ENCODE results near the gene LMAN1L. TPM values are rescaled to one million over a fixed set of nuclear protein-coding genes. Genes with fewer than 3 reads are reported as not detected.

Gene LMAN1L
- total RNA-seq, 1 donor from 2014 or later: not detected

GRCh38 chr15:74794248-74794969 is 18.2 kb upstream of the LMAN1L start:
- no peak for DNase-seq (ENCODE audit: low read depth, low spot score)

DNA sequence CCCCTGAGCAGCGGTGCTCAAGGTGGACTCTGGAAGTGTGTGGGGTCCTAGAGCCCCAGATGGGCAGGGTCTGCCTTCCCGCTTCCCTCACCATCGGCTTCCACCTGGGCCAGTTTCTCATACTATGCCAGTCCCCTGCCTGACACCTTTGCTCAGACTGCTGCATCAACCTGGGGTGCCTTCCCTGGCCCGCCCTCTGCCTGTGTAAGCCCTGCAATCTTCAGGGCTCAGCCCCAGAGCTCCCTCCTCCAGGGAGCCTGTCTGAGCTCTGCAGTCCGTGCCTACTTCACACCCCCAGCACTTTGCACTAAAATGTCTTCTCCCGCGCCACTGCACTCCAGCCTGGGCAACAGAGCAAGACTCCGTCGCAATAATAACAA is 17.7 kb upstream of the LMAN1L start:
- no peak for DNase-seq (ENCODE audit: low read depth, low spot score)

DNA sequence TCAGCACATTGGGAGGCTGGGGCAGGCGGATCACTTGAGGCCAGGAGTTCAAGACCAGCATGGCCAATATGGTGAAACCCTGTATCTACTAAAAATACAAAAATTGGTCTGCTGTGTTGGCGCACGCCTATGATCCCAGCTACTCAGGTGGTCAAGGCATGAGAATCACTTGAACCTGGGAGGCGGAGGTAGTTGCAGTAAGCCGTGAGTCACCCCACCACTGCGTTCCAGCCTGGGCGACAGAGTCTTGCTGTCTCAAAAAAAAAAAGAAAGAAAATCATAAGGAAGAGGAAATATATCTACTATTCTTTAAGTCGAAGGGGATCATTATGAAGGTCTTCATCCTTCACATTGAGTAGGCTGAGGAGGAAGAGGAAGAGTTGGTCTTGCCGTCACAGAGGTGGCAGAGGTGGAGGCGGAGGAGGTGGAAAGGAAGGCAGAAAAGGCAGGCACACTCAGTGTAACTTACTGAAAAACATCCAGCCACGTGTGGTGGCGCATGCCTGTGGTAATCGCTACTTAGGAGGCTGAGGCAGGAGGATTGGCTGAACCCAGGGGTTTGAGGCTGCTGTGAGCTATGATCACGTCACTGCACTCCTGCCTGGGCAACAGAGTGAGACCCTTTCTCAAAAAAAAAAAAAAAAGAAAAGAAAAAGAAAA is 16.5 kb upstream of the LMAN1L start:
- no peak for DNase-seq (ENCODE audit: low read depth, low spot score)

GRCh38 chr15:74798388-74799254 is 14.0 kb upstream of the LMAN1L start:
- no peak for DNase-seq (ENCODE audit: low read depth, low spot score)

DNA sequence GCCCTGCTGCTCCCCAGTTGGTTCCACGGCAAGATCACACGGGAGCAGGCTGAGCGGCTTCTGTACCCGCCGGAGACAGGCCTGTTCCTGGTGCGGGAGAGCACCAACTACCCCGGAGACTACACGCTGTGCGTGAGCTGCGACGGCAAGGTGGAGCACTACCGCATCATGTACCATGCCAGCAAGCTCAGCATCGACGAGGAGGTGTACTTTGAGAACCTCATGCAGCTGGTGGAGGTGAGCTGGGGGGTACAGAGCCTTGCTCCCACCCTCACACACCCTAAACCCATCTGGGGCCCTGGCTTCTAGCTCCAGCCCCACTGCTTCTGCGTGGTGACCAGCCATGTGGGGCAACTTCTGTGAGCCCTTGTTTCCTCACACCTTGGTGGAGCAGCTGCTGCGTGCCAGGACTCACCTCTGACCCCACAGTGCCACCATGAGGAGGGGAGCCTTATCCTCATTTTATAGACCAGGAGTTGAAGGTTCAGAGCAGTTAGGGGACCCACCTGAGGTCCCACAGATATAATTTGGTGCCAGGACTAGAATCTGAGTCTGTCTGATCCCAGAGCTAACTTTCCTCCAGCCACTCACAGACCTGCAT is 13.3 kb upstream of the LMAN1L start:
- DNase-seq (ENCODE audit: low read depth, low spot score): no peak

DNA sequence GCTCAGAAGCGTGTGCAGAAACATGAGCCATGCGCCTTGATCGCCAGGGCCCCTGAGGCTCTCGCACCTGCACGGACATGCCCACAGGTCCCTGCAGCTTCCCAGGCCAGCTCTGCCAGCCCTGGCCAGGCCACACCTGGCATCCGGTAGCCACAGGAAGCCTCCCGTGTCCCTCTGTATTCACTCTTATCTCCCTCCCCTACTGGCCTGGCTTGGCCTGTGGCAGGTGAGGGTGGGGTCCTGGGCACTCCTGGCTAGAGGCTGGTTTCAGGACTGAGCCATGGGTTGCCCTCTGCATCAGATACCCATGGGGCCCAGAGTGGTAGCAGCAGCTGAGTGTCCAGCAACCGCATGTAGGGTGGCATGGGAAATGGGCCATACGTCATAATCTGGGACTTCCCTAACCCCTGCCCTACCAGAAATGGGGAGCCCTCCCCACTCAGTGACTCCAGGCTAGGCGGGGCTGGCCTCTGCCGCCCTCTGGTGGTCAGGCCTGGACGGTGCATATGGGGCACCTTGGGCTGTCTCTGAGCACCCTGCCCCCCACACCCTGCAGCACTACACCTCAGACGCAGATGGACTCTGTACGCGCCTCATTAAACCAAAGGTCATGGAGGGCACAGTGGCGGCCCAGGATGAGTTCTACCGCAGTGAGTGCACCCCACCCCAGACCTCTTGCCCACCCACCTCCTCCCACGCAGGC is 12.6 kb upstream of the LMAN1L start:
- no peak for DNase-seq (ENCODE audit: low read depth, low spot score)

DNA sequence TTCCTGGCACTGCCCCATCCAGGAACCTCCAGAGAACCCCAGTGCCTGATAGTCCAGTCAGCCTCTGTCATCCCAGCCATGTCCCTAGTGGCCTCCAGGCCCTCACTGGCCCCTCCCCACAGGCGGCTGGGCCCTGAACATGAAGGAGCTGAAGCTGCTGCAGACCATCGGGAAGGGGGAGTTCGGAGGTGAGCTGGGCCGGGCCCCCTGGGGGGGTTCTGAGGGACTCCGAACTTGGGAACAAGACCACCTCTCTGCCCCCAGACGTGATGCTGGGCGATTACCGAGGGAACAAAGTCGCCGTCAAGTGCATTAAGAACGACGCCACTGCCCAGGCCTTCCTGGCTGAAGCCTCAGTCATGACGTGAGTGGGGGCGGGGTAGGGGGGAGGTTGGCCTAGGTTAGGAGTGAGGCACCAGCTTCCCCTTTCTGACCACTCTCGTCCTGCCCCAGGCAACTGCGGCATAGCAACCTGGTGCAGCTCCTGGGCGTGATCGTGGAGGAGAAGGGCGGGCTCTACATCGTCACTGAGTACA is 12.0 kb upstream of the LMAN1L start:
- no peak for DNase-seq (ENCODE audit: low read depth, low spot score)

- DNase-seq (ENCODE audit: low read depth, low spot score): no peak
These were observed 11.2 kb upstream of the LMAN1L start for GRCh38 chr15:74801311-74801997.

- DNase-seq (ENCODE audit: low read depth, low spot score): no peak
These were observed 10.3 kb upstream of the LMAN1L start for GRCh38 chr15:74802290-74802689.

DNA sequence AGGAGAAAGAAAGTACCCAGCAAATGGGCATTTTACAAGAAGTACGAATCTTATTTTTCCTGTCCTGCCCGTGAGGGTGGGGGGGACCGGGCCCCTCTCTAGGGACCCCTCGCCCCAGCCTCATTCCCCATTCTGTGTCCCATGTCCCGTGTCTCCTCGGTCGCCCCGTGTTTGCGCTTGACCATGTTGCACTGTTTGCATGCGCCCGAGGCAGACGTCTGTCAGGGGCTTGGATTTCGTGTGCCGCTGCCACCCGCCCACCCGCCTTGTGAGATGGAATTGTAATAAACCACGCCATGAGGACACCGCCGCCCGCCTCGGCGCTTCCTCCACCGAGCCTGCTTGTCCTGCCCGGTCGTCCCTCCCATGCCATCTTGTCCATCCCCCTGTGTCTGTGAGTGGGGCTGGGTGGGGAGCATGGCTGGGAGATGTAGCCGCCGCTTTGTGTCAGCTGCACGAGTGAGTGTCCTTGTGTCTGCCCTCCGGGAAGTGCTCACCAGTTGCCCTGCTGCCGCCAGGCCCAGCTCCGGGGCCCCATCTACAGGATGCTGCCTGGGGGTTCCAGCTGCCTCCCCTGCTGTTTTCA is 9.7 kb upstream of the LMAN1L start:
- DNase-seq (ENCODE audit: low read depth, low spot score): no peak

- no peak for DNase-seq (ENCODE audit: low read depth, low spot score)
These were observed 7.7 kb upstream of the LMAN1L start for GRCh38 chr15:74804935-74805334.

- DNase-seq (ENCODE audit: low read depth, low spot score): no peak
These were observed 5.4 kb upstream of the LMAN1L start for GRCh38 chr15:74807282-74807681.

DNA sequence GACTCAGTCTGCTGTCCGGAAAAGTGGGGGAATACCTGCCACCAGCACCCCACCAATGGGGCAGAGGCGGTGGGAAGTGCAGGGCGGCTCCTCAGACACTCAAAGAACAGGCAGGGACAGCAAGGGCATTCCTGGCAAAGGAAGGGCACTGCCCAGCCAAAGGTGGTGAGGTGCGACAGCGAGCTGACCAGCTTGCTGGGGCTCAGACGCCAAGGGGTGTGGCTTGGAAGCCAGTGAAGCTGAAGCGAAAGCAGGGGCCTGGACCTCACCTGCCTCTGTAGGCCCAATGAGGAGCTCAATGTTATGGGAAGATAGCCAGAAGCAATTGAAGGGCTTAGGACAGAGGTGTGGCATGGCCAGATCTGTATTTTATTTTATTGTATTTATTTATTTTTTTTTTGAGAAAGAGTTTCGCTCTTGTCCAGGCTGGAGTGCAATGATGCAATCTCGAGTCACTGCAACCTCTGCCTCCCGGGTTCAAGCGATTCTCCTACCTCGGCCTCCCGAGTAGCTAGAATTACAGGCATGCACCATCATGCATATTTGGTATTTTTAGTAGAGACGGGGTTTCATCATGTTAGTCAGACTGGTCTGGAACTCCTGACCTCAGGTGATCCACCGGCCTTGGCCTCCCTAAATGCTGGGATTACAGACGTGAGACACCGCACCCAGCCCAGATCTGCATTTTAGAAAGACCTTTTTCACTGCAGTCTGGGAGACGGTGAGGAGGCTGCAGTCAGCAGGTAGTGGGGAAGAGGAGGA is 4.4 kb upstream of the LMAN1L start:
- DNase-seq (ENCODE audit: low read depth, low spot score): no peak

- no peak for DNase-seq (ENCODE audit: low read depth, low spot score)
These were observed 3.8 kb upstream of the LMAN1L start for GRCh38 chr15:74808840-74809229.

DNA sequence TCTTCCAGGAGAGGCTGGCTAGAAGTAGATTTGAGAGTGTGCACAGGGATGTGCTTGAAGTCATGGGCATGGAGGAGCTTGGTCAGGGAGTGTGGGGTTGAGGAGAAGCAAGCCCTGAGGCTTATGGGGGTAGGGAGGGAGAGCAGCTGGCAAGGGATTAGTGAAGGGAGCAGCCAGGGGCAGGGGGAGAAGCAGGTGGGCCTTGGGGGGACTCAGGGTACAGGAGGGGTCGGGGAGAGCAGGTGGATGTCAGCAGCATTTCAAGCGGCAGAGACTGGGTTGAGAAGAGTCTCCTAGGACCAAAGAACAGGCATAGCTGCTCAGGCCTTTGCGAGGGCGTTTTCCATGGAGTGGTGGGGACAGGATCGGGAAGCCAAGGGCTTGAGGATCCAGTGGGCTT is 3.4 kb upstream of the LMAN1L start:
- DNase-seq (ENCODE audit: low read depth, low spot score): no peak

DNA sequence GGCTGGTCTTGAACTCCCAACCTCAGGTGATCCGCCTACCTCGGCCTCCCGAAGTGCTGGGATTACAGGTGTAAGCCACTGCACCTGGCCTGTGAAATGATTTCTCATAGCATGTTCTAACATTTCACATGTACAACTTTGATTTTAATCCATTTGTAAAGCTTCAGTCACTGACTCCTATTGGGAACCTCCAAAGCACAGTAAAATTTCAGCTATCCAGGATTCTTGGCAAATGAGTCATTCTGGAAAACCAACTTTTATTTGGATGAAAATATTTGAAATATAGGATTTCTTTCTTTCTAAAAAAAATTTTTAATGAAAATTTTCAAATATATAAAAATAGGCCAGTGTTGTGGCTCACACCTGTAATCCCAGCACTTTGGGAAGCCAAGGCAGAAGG is 2.7 kb upstream of the LMAN1L start:
- DNase-seq (ENCODE audit: low read depth, low spot score): no peak

DNA sequence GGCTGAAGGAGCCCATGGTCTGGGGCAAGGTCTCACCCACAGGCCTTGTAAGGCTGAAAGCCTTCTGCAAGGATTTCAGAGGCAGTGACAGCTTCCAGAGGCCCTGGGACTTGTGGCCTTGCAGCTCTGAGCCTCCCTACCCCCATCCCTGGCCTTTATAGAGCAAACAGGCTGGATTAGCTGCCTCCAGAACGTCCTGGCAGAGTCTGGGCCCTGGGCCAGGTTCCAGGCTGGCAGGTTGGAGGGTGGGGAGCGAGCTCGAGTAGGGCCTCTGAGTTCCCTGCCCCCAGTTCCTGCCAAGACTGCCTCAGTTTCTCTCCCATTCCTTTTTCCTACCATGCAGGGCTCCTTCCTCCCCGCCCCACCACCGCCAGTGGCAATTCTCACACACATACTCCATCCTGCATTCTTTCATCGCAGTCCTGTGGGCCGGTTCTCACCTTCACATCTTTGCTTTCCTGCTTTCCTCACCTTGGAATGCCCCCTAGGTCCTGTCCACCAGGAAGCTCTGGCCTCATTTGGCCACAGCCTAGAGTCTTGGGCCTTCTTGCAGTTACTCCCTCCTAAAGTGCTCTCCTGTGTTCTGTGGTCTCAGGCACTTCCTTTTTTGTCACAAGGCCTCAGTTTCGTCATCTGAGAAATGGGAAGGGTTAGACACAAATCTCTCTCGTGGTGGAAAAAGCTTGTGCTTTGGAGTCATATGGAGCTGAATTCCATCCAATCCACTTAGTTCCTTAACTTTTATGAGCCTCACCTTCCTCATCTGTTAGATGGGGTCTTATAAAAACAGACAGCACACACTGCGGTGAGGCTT is 2.7 kb downstream of the LMAN1L start:
- DNase-seq (ENCODE audit: low read depth, low spot score): no peak

DNA sequence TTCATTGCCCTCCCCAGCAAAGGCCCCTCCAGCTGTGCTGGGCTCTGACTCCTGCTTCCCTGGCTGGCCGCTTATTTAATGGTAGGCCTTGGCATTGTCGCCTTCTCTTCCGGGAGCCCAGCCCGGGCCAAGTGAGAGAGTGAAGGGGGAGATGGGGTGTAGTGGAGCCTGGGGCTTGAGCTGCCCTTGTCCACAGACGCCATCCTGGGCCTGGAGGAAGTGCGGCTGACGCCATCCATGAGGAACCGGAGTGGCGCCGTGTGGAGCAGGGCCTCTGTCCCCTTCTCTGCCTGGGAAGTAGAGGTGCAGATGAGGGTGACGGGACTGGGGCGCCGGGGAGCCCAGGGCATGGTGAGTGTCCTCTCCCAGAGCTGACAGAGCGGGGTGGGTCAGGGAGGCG is 3.3 kb downstream of the LMAN1L start:
- no peak for DNase-seq (ENCODE audit: low read depth, low spot score)
